D341Med (cell line): ENCODE measurements around the gene ASAP2.
"Not testable (repeated sequence)": the region's sequence is repeated elsewhere in the genome, so short reads cannot be mapped to it uniquely, and the experiment has no call there.

Source experiments
- DNase-seq: peaks from one replicate; pipeline ENCODE4 v3.0.0; 2012; ENCODE audit warnings: low spot score

Gene ASAP2

DNA sequence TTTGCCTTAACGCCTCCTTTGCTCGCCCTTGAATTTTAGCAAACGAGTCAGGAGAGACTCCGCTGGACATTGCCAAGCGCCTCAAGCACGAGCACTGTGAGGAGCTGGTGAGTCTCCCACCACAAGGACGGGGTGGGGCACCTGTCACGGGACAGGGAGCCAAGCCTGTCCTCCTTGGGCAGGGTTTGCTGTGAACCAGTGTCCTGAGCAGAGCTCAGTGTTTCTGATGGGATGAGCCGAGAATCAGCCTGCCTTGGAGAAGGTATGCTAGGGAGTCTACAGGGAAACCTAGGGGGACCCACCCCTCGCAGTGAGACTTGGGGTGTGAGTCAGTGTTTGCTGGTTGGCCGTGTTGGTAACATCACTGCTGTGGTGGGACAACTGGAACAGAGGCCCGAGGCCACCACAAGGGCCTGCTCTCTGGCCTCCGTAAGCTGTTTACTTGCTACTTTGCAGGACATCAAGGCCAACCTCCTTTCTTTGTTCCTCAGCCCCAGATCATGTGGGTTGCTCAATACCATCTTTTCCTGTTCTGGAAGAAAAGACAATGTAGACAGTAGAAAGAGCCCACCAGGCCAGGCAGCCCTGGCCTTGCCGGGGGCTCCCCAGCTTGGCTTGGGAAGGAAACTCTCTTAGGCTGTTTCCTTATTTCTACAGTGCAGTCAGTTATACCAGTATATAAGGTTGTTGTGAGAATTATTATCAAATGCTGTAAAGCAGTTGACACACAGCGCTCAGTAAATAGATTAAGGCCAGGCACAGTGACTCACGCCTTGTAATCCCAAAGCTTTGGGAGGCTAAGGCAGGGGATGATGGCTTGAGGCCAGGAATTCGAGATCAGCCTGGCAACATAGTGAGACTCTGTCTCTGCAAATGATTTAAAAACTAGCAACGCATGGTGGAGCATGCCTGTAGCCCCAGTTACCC is 174.4 kb downstream of the ASAP2 start:
- DNase-seq = peak; percentile 46

DNA sequence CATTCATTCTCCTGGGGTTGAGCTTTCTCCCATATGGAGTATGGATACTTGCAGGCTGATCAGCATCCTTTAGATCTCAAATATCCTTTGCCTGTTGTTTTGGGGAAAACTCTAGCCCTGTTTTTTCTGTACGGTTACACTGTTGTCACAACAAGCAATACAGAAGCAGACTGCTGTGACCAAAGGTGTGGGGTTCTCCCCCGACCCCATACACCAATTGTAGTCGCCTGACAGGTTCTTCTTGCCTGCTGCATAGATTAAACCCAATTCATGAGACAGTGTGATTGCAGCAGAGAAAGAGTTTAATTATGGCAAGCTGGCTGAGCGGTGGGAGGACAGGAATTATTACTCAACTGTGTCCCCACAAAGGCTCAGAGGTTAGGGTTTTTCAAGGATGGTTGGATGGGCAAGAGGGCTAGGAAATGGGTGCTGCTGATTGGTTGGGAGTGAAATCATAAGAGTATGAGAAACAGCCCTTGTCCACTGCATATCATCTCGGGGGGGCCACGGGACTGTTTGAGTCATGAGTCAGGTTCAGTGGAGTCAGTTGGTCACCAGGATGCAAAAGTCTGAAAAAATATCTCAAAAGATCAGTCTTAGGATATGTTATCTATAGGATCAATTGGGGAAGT is 176.1 kb downstream of the ASAP2 start:
- no peak for DNase-seq

DNA sequence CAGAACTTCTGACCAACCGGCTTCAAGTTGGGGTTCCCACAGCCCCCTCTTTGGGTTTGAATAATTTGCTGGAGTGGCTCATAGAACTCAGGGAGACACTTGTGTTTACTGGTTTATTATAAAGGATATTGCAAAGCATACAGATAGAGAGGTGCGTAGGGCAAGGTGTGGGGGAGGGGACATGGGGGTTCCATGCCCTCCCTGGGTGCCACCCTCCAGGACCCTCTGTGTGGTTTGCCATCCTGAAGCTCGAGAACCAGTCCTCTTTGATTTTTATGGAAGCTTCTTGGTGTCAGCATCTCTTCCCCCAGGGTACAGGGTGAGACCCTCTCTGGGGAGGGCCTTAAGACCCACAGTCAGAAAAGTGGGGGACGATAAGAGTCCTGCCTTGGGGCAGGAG is 177.9 kb downstream of the ASAP2 start:
- DNase-seq = no peak

DNA sequence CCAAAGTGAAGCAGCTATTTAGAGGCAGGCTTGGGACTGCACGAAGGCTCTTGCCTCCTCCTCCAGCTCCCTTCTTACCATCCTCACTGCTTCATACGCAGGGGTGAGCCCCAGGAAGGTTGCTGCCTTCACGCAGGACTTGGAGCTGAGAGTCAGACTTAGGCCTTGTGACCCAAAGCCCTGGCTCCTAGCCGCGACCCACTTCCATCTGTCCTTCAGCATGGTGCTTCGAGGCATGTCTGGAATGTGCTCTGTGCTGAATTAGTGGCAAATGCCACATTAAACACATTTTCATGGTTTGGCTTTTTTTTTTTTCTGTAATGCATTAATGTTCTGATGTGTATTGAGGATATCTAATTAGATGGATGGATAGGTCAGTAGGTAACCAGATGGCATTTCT is 179.2 kb downstream of the ASAP2 start:
- no peak for DNase-seq

DNA sequence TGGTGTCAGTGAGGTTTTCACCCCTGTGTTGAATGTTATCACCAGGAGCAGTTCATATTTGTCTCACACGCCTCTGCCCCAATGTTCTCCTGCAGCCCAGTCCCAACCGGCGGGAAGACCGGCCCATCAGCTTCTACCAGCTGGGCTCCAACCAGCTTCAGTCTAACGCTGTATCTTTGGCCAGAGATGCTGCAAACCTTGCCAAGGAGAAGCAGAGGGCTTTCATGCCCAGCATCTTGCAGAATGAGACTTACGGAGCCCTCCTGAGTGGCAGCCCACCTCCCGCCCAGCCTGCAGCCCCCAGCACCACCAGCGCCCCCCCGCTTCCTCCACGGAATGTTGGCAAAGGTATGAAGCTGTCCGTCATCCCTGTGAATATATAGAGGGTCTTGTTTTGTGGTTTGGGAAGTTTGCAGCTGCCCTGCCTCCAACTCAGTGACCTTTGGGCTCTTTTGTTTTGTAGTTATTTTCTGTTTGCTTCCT is 181.6 kb downstream of the ASAP2 start:
- DNase-seq = no peak

DNA sequence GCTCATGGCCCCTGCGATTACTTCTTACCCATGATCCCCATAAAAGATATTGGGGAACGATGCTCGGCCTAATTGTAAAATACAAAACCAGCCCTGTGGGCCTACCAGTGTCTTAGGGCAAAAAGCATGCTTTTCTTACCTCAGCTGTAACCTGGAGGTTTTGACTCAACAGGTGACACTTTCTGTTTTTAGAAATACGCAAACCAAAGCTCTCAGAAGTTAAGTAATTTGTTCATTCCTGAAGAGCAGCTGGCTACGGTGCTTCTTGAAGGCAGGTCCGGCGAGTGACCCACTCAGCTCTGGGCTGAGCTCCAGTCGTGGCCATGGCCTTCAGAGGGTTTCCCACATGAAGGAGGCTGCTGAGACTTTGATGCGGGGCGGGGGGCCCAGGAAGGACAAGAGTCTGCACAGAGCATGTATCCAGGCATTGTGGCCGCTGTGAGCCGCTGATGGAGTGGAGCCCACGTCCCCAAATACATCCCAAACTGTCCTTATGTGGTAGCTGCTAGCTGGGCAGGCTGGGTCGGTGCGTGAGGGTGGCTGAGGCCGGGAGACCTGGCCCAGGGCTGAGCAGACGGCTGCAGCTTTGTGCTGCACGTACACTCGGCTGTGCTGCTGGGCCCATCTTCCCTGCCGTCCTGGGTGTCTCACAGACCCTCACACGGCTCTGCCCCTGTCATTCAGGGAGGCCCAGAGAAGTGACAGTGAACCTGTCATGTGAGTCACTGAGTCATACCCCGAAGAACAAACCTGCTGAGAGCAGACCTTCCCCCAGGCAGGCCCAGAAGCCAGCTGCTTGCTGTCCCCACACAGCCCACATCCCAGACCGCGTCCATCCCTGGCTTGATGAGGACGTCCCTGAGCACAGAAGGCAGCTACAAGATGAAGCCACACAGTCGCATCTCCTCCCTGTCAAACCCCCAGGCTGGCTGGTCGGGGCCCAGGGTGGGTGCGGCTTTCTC is 182.6 kb downstream of the ASAP2 start:
- no peak for DNase-seq

DNA sequence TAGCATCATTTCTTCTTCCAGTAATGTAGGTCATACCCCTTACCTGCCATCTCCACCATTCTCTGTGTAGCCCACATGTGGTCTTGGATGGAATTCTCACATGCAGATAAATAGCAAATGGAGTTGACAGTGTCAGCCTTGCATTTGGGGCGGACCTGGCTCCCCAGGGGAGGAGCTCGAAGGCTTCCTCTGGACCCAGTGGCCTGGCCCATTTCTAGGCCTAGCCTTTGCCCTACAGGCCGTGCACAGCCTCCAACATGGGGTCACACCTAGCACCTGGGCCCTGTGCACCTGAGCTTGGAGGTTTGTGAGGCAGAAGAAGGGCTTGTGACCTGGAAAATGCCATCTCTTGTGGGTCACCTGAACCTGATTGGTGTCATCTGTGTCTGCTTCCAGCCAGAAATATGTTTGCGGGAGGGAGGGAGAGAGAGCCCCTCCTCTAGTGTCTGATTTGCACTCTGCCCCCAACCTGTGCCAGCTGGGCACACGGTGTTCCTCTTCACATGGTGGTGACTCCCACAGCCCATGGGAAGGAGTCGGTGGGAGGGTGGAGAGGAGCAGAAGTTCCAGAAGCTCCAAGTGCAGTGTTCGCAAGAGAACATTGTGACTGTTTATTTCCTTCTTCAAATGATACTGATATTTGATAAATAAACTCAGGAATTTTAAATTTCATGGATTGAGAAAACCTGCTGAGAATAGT is 183.7 kb downstream of the ASAP2 start:
- DNase-seq = no peak

DNA sequence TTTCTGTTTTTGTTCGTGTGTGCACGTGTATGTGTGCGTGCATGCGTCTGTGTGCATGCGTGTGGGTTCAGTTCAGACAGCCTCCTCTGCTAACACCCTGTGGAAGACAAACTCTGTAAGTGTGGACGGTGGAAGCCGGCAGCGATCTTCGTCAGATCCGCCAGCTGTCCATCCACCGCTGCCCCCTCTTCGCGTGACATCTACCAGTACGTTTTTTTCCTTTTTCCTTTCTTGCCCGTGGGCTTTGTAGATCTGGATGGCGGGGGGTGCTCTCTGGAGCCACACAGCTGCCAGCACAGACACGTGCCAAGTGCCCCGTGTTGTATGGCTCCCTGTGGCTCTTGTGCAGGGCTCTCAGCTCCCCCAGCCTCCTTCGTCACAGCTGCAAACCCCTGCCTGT is 184.4 kb downstream of the ASAP2 start:
- no peak for DNase-seq

DNA sequence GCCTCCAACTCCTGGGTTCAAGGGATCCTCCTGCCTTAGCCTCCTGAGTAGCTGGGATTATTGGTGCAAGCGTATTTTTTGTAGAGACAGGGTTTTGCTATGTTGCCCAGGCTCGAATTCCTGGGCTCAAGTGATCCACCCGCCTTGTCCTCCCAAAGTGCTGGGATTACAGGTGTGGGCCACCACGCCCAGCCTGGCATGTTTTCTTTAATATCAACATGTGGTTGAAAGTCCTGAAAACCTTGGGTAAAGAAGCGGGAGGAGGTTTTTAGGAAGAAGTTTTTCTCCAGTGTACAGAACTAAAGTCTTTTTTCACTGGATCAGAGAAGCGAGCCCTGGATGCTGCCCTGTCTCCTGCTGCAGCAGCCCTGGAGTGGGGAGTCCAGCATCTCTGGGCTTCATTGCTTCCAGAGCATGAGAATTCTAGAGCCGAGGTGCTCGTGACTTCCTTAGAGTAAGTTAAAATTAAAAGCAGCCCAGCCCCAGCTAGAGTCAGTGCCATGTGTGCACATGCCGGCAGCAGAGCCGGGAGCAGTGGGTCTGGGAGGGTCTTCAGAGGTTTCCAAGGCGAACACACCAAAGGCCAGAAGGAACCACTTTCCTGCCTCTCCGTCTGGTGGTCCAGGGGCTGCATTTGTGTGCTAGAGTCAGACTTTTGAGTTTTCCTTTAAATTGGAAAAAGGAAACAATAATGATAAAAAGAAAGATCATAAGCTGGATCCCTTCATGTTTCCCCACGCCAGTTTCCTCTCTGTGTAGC is 185.5 kb downstream of the ASAP2 start:
- no peak for DNase-seq

DNA sequence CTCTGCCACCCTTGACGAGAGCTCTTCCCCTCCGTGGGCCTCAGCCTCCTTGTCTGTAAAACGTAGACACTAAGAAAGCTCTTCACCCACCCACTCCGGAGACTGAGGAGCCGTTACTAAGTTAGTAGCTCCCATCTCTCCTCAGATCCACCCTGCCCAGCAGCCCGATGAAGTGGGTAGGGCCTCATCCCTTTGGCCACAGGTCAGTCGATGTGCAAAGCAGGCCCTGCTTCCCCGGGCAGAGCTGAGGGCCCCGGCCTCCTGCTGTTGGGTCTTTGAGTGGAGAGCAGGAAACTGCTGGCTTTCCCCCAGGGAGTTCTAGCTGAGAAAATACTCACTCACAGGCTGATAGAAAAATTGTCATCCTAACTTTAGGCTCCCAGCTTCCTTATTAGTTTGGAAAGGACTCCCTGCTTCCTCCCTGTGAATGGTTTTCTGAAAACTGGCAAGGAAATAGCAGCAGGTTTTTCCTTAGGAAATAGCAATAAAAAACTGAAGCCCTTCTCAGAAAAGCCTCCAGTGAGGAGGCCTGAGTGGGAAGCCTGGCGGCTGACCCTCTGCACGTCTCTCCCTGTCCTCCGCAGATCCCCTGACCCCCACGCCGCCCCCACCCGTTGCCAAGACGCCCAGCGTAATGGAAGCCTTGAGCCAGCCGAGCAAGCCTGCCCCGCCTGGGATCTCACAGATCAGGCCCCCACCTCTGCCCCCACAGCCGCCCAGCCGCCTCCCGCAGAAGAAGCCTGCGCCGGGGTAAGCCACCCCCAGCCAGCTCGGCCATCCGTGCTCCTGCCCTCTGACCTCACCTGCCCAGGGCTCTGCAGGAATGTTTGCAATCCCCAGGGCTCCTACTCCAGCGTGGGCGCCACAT is 186.5 kb downstream of the ASAP2 start:
- no peak for DNase-seq

DNA sequence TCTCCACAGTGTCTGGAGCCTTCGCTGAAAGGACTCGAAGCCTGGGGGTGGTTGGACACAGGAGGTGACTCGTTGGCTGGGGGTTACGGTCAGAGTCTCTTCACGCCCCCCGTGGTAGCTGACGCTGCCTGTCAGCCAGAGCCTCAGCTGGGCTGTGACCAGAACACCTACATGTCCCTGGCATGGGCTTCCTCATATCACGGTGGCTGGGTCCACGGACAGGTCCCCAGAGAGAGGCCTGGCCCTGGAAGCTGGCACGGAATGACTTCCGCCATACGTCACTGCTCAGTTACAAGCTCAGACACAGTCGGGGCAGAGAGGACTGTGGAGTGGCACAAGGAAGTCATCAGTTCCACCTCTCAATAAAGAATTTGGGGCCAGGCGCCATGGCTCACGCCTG is 188.2 kb downstream of the ASAP2 start:
- no peak for DNase-seq

DNA sequence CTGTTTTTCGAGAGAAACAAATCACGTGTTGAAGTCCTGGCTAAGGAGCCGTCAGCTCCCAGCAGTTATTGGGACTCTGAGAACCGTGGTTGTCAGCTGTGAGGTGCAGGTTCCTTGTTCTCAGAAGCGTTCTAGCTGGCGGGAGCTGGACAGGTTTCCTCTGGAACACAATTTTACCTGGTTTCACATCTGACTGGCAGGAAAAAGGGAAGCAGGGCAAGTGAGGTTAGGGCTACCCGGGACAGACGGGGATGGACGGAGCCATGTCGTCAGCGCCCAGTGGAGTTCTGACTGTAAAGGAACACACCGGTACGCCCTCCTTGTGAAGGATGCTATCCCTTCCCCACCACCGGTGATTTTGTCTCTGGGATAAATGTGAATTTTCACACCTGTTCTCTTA is 190.6 kb downstream of the ASAP2 start:
- no peak for DNase-seq

DNA sequence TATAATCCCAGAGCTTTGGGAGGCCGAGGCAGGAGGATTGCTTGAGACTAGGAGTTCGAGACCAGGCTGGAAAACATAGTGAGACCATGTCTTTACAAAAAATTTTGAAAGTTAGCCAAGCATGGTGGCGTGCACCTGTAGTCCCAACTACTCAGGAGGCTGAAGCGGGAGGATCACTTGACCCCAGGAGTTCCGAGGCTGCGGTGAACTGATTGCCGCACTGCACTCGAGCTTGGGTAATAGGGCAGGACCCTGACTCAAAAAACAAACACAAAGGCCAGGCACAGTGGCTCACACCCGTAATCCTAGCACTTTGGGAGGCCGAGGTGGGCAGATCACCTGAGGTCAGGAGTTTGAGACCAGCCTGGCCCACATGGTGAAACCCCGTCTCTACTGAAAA is 191.6 kb downstream of the ASAP2 start:
- not testable (repeated sequence) for DNase-seq

DNA sequence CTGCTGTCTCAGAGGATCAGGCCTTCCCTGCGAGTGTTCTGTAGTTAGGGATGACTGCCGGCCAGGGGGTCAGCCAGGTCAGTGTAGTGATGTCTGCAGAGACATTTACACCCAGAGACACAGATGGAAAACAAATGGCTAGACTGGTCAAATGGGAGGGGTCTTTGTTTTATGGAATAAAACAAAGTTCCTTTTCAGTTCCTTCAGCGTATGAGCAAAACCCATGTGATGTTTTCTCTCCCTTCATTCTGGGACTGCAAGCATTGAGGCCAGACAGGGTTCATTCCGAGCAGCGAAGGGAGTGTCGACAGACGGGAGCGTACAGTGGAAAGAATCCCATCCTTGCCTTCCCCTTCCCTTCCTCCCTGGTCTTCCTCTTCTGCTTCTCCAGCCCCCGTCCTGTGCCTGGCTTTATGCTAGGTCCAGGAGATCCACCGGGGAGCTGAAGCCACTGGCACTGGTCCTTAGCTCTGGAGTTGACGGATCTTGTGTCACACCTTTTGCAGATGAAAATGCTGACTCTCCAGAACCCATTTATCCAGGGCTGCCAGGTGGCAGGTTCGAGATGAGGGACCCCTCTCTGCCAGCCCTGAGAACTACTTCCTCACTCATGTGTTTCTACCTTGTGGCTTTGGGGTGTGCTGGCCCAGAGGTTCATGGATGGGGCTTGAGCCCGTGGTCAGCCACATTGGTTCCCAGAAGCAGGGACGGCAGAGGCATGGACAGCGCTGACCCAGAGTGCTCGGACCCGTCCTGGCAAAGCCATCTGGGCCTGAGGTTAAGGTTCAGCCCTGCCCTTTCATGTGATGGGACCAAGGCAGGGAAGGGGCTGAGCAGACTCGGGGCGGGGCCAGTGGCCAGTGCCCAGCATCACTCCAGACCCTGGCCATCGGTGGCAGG is 192.5 kb downstream of the ASAP2 start:
- no peak for DNase-seq

DNA sequence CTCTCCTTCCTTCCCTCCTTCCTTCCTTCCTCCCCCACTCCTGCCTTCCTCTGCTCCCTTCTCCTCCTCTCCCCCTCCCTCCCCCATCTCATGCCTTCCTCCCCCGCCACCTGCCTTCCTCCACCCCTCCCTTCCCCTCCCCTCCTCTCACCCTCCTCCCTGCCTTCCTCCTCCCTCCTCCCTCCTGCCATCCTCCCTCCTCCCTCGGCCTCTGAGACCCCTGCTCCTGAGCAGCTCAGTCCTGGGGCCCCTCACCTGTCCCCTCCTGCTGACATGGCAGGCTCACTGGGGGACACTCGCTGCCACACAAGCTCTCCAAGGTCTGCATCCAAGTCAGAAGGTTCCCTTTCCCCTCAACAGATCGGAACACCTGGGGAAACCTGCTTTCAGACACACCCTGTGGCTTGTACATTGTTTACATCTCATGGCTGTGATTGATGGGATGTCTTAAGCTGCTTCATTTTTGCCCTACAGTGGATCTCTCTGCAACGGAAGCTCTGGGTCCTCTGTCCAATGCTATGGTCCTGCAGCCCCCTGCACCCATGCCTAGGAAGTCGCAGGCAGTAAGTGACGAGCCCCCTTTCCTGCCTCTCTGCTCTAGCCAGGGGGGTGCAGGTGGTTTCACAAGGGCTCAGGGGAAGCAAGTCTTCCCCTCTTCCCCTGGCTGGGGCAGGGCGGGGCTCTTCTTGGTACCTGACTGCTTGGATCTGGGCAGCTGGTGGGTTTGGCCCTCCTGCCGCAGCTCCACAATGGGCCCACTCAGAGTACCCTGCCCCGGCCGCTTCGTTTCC is 193.9 kb downstream of the ASAP2 start:
- no peak for DNase-seq

DNA sequence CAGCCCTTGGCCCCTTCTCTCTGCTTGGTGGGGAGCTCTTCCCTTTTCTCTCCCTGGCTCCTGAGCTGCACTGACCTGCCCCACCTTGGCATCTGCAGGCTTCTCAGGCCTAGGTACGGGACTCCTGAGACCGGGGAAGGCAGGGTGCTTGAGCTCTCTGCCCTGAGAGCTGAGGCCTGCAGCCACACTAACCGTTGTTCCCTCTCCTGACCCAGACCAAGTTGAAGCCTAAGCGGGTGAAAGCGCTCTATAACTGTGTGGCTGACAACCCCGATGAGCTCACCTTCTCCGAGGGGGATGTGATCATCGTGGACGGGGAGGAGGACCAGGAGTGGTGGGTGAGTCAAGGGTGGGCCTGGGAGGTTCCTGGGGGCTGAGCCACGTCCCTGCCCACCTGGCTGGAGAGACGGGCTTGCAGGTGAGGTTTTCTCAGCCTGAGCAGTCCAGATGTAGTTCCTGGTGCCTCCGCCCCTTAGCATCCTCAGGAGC is 194.5 kb downstream of the ASAP2 start:
- DNase-seq = no peak

DNA sequence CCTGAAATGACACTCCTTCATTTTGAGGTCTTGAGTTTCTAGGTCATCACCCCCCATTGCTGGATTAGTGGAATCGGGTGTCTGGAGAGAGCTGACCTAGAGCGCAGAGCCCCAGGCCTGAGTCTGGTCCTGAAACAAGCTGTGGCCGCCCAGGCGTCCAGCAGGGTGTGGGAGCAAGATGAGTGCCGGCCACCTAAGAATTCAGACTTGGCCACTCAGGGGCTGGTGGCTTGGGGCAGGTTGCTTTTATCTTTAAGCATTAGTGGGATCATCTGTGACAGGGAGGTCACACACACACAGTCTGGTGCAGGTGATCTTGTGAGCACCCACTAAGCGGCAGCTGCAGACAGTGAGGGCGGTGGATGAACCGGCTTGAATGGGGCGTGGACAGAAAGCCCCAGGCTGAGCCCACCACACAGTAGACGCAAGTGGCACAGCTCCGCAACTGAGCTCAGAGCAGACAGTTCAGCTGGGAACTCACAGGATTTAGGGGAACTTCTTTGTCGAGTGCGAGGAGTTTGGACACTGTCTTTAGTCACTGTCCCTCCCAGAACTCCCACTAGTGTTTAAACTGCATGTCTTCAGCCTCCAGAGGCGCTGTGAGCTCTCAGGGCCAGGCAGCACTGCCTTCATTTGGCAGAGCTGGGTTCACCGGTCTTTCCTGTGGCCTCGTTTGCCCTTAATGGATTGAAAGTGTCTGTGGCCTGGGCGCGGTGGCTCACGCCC is 195.2 kb downstream of the ASAP2 start:
- no peak for DNase-seq
